GM23338 (cell line): ENCODE data around the gene ADGRV1. TPM values are rescaled to one million over a fixed set of nuclear protein-coding genes. Genes with fewer than 3 reads are reported as not detected.
A peak's percentile ranks its signal among the peaks of the same experiment; 100 is the strongest.

ENCODE experiments used
- ATAC-seq: fragments of 200-7000 bp; cut with Tn5 transposase; 3 replicates; pipeline ENCODE4 v1.9.1; 2020
- DNase-seq: peaks from one replicate; pipeline ENCODE4 v3.0.0-alpha.2; 2015; ENCODE audit warnings: low spot score
- H2AFZ ChIP-seq: fragments of 200-600 bp; sonication (generic); 2 replicates; pipeline ENCODE4 v1.8.0; 2016; ENCODE audit warnings: antibody characterized with exemption, mild to moderate bottlenecking, moderate library complexity
- H3F3A ChIP-seq: fragments of 200-600 bp; sonication (generic); replicated peaks from 2 replicates; pipeline ENCODE4 v1.8.0; 2017; ENCODE audit warnings: antibody characterized with exemption, mixed run types, low read depth
- H3K27ac ChIP-seq: fragments of 200-600 bp; sonication (generic); 2 replicates; pipeline ENCODE4 v1.6.1; 2016; ENCODE audit warnings: low read depth
- H3K27me3 ChIP-seq: fragments of 200-600 bp; sonication (generic); 2 replicates; pipeline ENCODE4 v1.8.0; 2016; ENCODE audit warnings: mild to moderate bottlenecking, mixed run types, moderate library complexity; ENCODE audit not compliant: insufficient read depth
- H3K36me3 ChIP-seq: fragments of 200-600 bp; sonication (generic); 2 replicates; pipeline ENCODE4 v1.8.0; 2016; ENCODE audit warnings: mild to moderate bottlenecking; ENCODE audit not compliant: insufficient read depth
- H3K4me1 ChIP-seq: fragments of 200-600 bp; sonication (generic); 2 replicates; pipeline ENCODE4 v1.8.0; 2016; ENCODE audit warnings: mild to moderate bottlenecking, moderate library complexity; ENCODE audit not compliant: insufficient read depth
- H3K4me2 ChIP-seq: fragments of 200-600 bp; sonication (generic); 2 replicates; pipeline ENCODE4 v1.7.1; 2017; ENCODE audit warnings: mixed run types
- H3K4me3 ChIP-seq: fragments of 200-600 bp; sonication (generic); 2 replicates; pipeline ENCODE4 v1.6.1; 2016; ENCODE audit warnings: mixed run types
- H3K79me2 ChIP-seq: fragments of 200-600 bp; sonication (generic); replicated peaks from 2 replicates; pipeline ENCODE4 v1.8.0; 2017; ENCODE audit warnings: mild to moderate bottlenecking; ENCODE audit not compliant: insufficient read depth
- H3K9me2 ChIP-seq: fragments of 200-600 bp; sonication (generic); 2 replicates; pipeline ENCODE4 v1.8.0; 2017; ENCODE audit not compliant: insufficient read depth
- H4K20me1 ChIP-seq: fragments of 200-600 bp; sonication (generic); replicated peaks from 2 replicates; pipeline ENCODE4 v1.8.0; 2017; ENCODE audit warnings: mild to moderate bottlenecking; ENCODE audit not compliant: insufficient read depth
- H3K27ac Mint-ChIP-seq: 2 replicates; pipeline ENCODE4 v1.8.0; 2020; ENCODE audit warnings: inconsistent platforms, mild to moderate bottlenecking, moderate library complexity, mixed read lengths
- H3K27me3 Mint-ChIP-seq: 3 replicates; pipeline ENCODE4 v1.8.0; 2022; ENCODE audit warnings: low read depth, mild to moderate bottlenecking, moderate library complexity, mixed read lengths, inconsistent platforms; ENCODE audit not compliant: insufficient read depth, poor library complexity
- H3K36me3 Mint-ChIP-seq: 3 replicates; pipeline ENCODE4 v1.8.0; 2021; ENCODE audit warnings: low read depth, mild to moderate bottlenecking, inconsistent platforms, moderate library complexity, mixed read lengths
- H3K4me1 Mint-ChIP-seq: 3 replicates; pipeline ENCODE4 v1.8.0; 2020; ENCODE audit warnings: mild to moderate bottlenecking, inconsistent platforms, mixed read lengths
- H3K4me3 Mint-ChIP-seq: 3 replicates; pipeline ENCODE4 v1.8.0; 2021; ENCODE audit warnings: moderate library complexity, mild to moderate bottlenecking, inconsistent platforms, mixed read lengths
- H3K9me3 Mint-ChIP-seq: 3 replicates; pipeline ENCODE4 v1.8.0; 2020; ENCODE audit warnings: moderate library complexity, mild to moderate bottlenecking, inconsistent platforms, mixed read lengths
- CREB1 ChIP-seq: fragments of 250-450 bp; sonication (Bioruptor Pico); IDR thresholded peaks from 2 replicates; pipeline ENCODE4 v1.5.0; 2020; ENCODE audit warnings: low read depth, mild to moderate bottlenecking, moderate library complexity
- EZH2 ChIP-seq: fragments of 200-600 bp; sonication (generic); IDR thresholded peaks from one replicate; pipeline ENCODE4 v1.8.0; 2017; ENCODE audit warnings: antibody characterized with exemption, mild to moderate bottlenecking, low read depth; ENCODE audit not compliant: unreplicated experiment
- EZH2phosphoT487 ChIP-seq: fragments of 200-600 bp; sonication (generic); IDR thresholded peaks from one replicate; pipeline ENCODE4 v1.8.1; 2018; ENCODE audit warnings: antibody characterized with exemption; ENCODE audit not compliant: unreplicated experiment
- JUNB ChIP-seq: IDR thresholded peaks from one replicate; pipeline ENCODE4 v1.6.1; 2016; ENCODE audit warnings: antibody characterized with exemption; ENCODE audit not compliant: unreplicated experiment
- NANOG ChIP-seq: IDR thresholded peaks from 2 replicates; pipeline ENCODE4 v1.6.1; 2016; ENCODE audit warnings: antibody characterized with exemption, borderline replicate concordance
- POLR2AphosphoS5 ChIP-seq: IDR thresholded peaks from 2 replicates; pipeline ENCODE4 v1.6.1; 2016; ENCODE audit warnings: antibody characterized with exemption, low read depth
- REST ChIP-seq: IDR thresholded peaks from one replicate; pipeline ENCODE4 v1.6.1; 2018; ENCODE audit warnings: antibody characterized with exemption; ENCODE audit not compliant: unreplicated experiment
- STAT1 ChIP-seq: IDR thresholded peaks from one replicate; pipeline ENCODE4 v1.6.1; 2016; ENCODE audit warnings: antibody characterized with exemption; ENCODE audit not compliant: unreplicated experiment
- ZNF331 ChIP-seq: fragments of 250-450 bp; sonication (Bioruptor Pico); IDR thresholded peaks from 2 replicates; pipeline ENCODE4 v1.5.0; 2020; ENCODE audit warnings: low read depth, mild to moderate bottlenecking, moderate library complexity
- polyA plus RNA-seq: library from polyadenylated mRNA; unstranded; fragments of >200 nt; fragmentation: Nextera tagmentation; extraction: Ambion mirVana; gene quantifications from 2 replicates; pipeline ENCODE4 v1.2.1, GENCODE V29; 2016
- total RNA-seq: library from RNA; depleted of rRNA; stranded (reverse); fragments of >200 nt; shearing (Covaris generic); gene quantifications from 2 replicates; pipeline ENCODE4 v1.2.3, GENCODE V29; 2014
- TF ChIP-seq, protein P1 (sequence below): IDR thresholded peaks from 2 replicates; pipeline ENCODE4 v1.6.1; 2016; ENCODE audit warnings: antibody characterized with exemption

ADGRV1 gene
- total and polyA plus RNA-seq, 2 experiments from 2014 or later, result 46.1 to 149 TPM

DNA sequence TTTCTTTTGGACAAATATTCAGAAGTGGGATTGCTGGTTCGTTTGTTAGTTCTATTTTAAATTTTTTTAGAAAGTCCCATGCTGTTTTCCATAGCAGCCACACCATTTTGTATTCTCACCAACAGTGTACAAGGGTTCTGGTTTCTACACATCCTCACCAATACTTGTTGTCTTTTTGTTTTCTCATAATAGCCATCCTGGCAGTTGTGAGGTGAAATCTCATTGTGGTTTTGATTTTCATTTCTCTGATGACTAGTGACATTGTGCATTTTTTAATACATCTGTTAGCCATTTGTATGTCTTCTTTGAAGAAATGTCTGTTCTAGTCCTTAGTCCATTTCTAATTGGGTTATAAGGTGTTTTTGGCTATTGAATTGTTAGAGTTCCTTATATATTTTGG is 610.3 kb downstream of the ADGRV1 start:
- no peaks in the 10 kb centered on the region for H3K27me3 ChIP-seq
- no peak for ATAC-seq
- Mint-ChIP-seq H3K9me3 (no peaks in the 10 kb centered on the region), H3K27ac (no peak overlapping the region), H3K4me3 (no peak overlapping the region), H3K27me3 (peaks cover 3% of the 10 kb centered on the region), H3K36me3 (no peaks in the 10 kb centered on the region), H3K4me1 (peaks cover 24% of the 10 kb centered on the region)
- no peaks in the 10 kb centered on the region for H4K20me1 ChIP-seq
- H3K4me3 ChIP-seq, result no peak overlapping the region
- H3F3A ChIP-seq, result no peaks in the 10 kb centered on the region
- H3K4me2 ChIP-seq, result no peak overlapping the region
- H3K4me1 ChIP-seq, result peaks cover 14% of the 10 kb centered on the region
- no peak overlapping the region for H2AFZ ChIP-seq
- DNase-seq, result no peak
- no peak for TF ChIP-seq STAT1
- TF ChIP-seq EZH2phosphoT487, result no peak
- TF ChIP-seq POLR2AphosphoS5, result no peak
- TF ChIP-seq JUNB, result no peak
- TF ChIP-seq CREB1 (CRISPR knock-in tag), result no peak
- no peak overlapping the region for H3K27ac ChIP-seq
- H3K36me3 ChIP-seq, result no peaks in the 10 kb centered on the region
- no peaks in the 10 kb centered on the region for H3K79me2 ChIP-seq
- no peaks in the 10 kb centered on the region for H3K9me2 ChIP-seq

DNA sequence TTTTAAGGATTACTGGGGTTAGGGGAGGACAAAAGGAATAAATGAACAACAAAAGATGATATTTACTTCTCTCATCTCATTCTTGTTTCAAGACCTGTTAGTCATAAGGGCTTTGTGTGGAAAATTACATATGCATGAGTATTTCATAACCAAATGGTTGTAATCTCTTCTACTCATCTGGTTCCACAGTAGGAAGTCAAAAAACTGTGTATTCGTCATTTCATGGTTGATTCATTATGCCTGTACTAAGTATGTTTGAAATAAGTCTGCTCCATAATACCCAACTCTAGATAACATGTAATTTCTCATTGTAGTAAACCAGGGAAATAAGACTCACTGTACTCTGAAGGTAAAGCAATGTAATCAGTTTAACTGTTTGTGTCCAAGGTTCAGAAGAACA is 611.7 kb downstream of the ADGRV1 start:
- 0 out of 2 replicates have a peak overlapping the region, but pooled peaks have one; percentile 15 for H3K27ac ChIP-seq
- no peak overlapping the region for H3K4me3 Mint-ChIP-seq

GRCh38 chr5:91171322-91171721 is 612.7 kb downstream of the ADGRV1 start:
- H3K4me2 ChIP-seq, result no peak overlapping the region
- peaks cover 23% of the 10 kb centered on the region for H3K4me1 ChIP-seq
- Mint-ChIP-seq H3K4me1 (peaks cover 33% of the 10 kb centered on the region), H3K9me3 (no peaks in the 10 kb centered on the region), H3K27ac (peak overlapping the region; percentile 86), H3K4me3 (no peak overlapping the region), H3K27me3 (peaks cover 3% of the 10 kb centered on the region), H3K36me3 (no peaks in the 10 kb centered on the region)
- no peaks in the 10 kb centered on the region for H3K36me3 ChIP-seq
- peak; percentile 24 for DNase-seq
- H3K27ac ChIP-seq, result no peak overlapping the region
- H2AFZ ChIP-seq, result no peak overlapping the region
- H3F3A ChIP-seq, result no peaks in the 10 kb centered on the region
- no peaks in the 10 kb centered on the region for H3K79me2 ChIP-seq
- no peak overlapping the region for H3K4me3 ChIP-seq
- peak; percentile 63; the same call in 2 of the 3 replicates for ATAC-seq
- no peaks in the 10 kb centered on the region for H4K20me1 ChIP-seq
- no peaks in the 10 kb centered on the region for H3K9me2 ChIP-seq
- no peaks in the 10 kb centered on the region for H3K27me3 ChIP-seq
- no peak for TF ChIP-seq STAT1
- no peak for TF ChIP-seq NANOG
- no peak for TF ChIP-seq CREB1 (CRISPR knock-in tag)
- no peak for TF ChIP-seq POLR2AphosphoS5
- no peak for TF ChIP-seq ZNF331 (CRISPR knock-in tag)
- TF ChIP-seq REST, result no peak

More for the DNA sequence above, 611.7 kb downstream of the ADGRV1 start:
- H3K27me3 ChIP-seq, result no peaks in the 10 kb centered on the region
- ATAC-seq (no peak), DNase-seq (no peak)
- Mint-ChIP-seq H3K9me3 (no peaks in the 10 kb centered on the region), H3K36me3 (no peaks in the 10 kb centered on the region), H3K27me3 (peaks cover 3% of the 10 kb centered on the region), H3K27ac (no peak overlapping the region), H3K4me1 (peaks cover 24% of the 10 kb centered on the region)
- H3K79me2 ChIP-seq, result no peaks in the 10 kb centered on the region
- no peaks in the 10 kb centered on the region for H3K36me3 ChIP-seq
- no peak overlapping the region for H2AFZ ChIP-seq
- H3F3A ChIP-seq, result no peaks in the 10 kb centered on the region
- no peaks in the 10 kb centered on the region for H3K9me2 ChIP-seq
- H3K4me1 ChIP-seq, result peaks cover 14% of the 10 kb centered on the region
- no peak overlapping the region for H3K4me3 ChIP-seq
- no peaks in the 10 kb centered on the region for H4K20me1 ChIP-seq
- TF ChIP-seq JUNB (no peak), POLR2AphosphoS5 (no peak), STAT1 (no peak), CREB1 (CRISPR knock-in tag) (no peak), EZH2phosphoT487 (no peak), ZNF331 (CRISPR knock-in tag) (no peak), EZH2 (no peak)
- TF ChIP-seq, protein P1, sequence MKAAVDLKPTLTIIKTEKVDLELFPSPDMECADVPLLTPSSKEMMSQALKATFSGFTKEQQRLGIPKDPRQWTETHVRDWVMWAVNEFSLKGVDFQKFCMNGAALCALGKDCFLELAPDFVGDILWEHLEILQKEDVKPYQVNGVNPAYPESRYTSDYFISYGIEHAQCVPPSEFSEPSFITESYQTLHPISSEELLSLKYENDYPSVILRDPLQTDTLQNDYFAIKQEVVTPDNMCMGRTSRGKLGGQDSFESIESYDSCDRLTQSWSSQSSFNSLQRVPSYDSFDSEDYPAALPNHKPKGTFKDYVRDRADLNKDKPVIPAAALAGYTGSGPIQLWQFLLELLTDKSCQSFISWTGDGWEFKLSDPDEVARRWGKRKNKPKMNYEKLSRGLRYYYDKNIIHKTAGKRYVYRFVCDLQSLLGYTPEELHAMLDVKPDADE, result no peak
- H3K4me2 ChIP-seq, result no peak overlapping the region
